Measurements from ENCODE around the gene DDX5.

Gene DDX5

GRCh38 chr17:64534187-64534586, 28.1 kb upstream of the DDX5 start:
- DNase-seq (ENCODE audit: low spot score) = no peak
- in situ Hi-C loops (cut with MboI; ENCODE audit: low sequenced_read_pairs, unreplicated experiment) = no loop called here

DNA sequence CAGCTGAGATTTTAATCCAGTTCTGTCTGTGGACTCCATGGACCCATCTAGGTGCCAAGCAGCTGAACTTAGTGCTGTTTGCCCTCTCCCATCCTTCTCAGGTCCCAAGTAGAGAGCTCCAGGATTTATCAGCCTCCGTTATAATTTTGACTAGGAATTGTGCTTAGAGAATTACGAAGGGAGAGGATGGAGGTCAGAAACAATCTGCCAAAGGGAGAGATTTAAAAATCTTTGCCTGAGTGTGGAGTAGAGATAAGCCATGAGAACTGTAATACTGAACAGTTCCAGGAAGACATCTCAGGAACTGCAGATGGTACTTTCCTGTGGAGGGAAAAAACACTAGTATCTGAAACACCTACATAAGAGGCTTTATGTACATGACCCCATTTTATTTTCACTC, 27.7 kb upstream of the DDX5 start:
- in situ Hi-C loops (cut with MboI; ENCODE audit: low sequenced_read_pairs, unreplicated experiment) = no loop called here
- no peak for DNase-seq (ENCODE audit: low spot score)
- no peak for TF ChIP-seq CTCF (IDR thresholded peaks at IDR 0.05; ENCODE audit: borderline replicate concordance, control extremely low read depth, extremely low read depth, insufficient read depth, missing control alignments)

More at GRCh38 chr17:64534187-64534586, 28.1 kb upstream of the DDX5 start:
- TF ChIP-seq CTCF (IDR thresholded peaks at IDR 0.05; ENCODE audit: borderline replicate concordance, control extremely low read depth, extremely low read depth, insufficient read depth, missing control alignments) = no peak

DNA sequence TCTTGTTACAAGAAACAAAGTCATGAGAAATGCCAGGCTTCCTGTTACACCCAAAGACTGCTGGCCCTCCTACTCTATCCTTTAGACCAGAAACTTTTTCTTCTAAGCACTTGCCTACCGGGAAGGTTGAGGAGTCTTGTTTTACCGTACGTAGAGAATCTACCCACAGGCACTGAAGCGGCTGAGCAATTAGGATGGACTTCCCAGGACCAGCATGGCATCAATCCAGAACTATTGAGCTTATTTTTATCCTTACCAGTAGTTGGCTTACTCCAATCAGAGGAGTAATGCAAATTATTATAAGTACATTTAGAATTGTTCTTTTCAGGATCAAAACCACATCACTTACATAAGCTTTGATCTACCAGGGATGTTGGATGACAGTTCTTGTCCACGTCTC, 26.3 kb upstream of the DDX5 start:
- in situ Hi-C loops (cut with MboI; ENCODE audit: low sequenced_read_pairs, unreplicated experiment) = no loop called here
- DNase-seq (ENCODE audit: low spot score) = no peak
- TF ChIP-seq CTCF (IDR thresholded peaks at IDR 0.05; ENCODE audit: borderline replicate concordance, control extremely low read depth, extremely low read depth, insufficient read depth, missing control alignments) = no peak

DNA sequence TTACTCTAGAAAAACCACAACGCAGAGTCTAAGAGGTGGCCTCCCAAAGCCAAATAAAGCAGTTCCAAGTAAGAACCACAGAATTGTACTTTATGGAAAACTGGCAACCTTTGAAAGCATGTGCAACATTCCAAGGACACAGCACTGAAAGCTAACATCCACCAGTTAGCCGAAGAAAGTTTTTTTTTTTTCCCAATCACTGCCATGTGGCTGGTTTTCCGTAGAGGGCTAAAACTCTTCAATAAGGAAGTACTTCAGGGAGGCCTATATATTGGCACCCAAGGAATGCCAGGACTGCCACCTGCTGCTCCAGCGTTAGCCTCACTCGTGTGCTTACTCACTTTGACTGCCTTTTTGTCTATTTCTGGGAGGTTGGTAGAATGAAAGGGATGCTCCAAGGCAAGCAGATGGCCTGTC, 25.9 kb upstream of the DDX5 start:
- no peak for DNase-seq (ENCODE audit: low spot score)
- in situ Hi-C loops (cut with MboI; ENCODE audit: low sequenced_read_pairs, unreplicated experiment) = no loop called here
- no peak for TF ChIP-seq CTCF (IDR thresholded peaks at IDR 0.05; ENCODE audit: borderline replicate concordance, control extremely low read depth, extremely low read depth, insufficient read depth, missing control alignments)

- in situ Hi-C loops (cut with MboI; ENCODE audit: low sequenced_read_pairs, unreplicated experiment) = no loop called here
- no peak for DNase-seq (ENCODE audit: low spot score)
- TF ChIP-seq CTCF (IDR thresholded peaks at IDR 0.05; ENCODE audit: borderline replicate concordance, control extremely low read depth, extremely low read depth, insufficient read depth, missing control alignments) = no peak
Measured at GRCh38 chr17:64529221-64529620, 23.1 kb upstream of the DDX5 start.

DNA sequence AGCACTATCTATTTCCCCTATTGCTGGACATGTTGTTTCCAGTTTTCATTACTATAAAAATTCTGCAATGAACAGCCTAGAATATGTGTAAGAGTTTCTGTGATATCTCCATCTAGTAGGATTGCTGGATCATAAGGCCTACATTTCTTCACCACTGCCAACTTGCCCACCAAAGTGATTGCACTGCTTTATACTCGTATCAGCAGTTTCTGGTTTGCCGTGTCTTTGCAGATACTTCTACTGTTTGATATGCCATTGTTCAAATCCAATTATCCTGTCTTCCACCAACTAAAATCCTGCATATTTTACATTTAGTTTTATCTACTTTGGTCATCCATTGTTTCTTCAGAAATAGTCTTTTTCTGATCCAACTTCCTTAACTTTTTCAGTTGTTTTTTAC, 21.8 kb upstream of the DDX5 start:
- no peak for DNase-seq (ENCODE audit: low spot score)
- in situ Hi-C loops (cut with MboI; ENCODE audit: low sequenced_read_pairs, unreplicated experiment) = no loop called here
- no peak for TF ChIP-seq CTCF (IDR thresholded peaks at IDR 0.05; ENCODE audit: borderline replicate concordance, control extremely low read depth, extremely low read depth, insufficient read depth, missing control alignments)

GRCh38 chr17:64520359-64520758, 14.3 kb upstream of the DDX5 start:
- in situ Hi-C loops (cut with MboI; ENCODE audit: low sequenced_read_pairs, unreplicated experiment) = no loop called here

More at GRCh38 chr17:64520359-64520758, 14.3 kb upstream of the DDX5 start:
- no peak for DNase-seq (ENCODE audit: low spot score)
- TF ChIP-seq CTCF (IDR thresholded peaks at IDR 0.05; ENCODE audit: borderline replicate concordance, control extremely low read depth, extremely low read depth, insufficient read depth, missing control alignments) = no peak

Data from GM13976 (cell line).